LHCN-M2 (cell line): ENCODE results near the gene ZNF672. TPM values are rescaled to one million over a fixed set of nuclear protein-coding genes. Genes with fewer than 3 reads are reported as not detected.
A peak's percentile ranks its signal among the peaks of the same experiment; 100 is the strongest.
"Not testable (repeated sequence)": the region's sequence is repeated elsewhere in the genome, so short reads cannot be mapped to it uniquely, and the experiment has no call there.

ENCODE experiments used
- DNase-seq: peaks from one replicate; pipeline ENCODE4 v3.0.0-alpha.2; 2012; ENCODE audit warnings: low read depth
- total RNA-seq: library from RNA; depleted of rRNA; stranded (reverse); fragments of >200 nt; gene quantifications from 2 replicates; pipeline ENCODE4 v1.2.3, GENCODE V29; 2014

Gene ZNF672
- total RNA-seq, 1 experiment from 2014 or later: 28.4 TPM

GRCh38 chr1:248812736-248813425 is 25.1 kb upstream of the ZNF672 start:
- no peak for DNase-seq

- no peak for DNase-seq
These were observed 24.5 kb upstream of the ZNF672 start for GRCh38 chr1:248813546-248813945.

GRCh38 chr1:248814351-248814750 is 23.7 kb upstream of the ZNF672 start:
- DNase-seq: no peak

- no peak for DNase-seq
These were observed 22.5 kb upstream of the ZNF672 start for GRCh38 chr1:248815407-248816034.

- no peak for DNase-seq
These were observed 21.8 kb upstream of the ZNF672 start for GRCh38 chr1:248816042-248816851.

- no peak for DNase-seq
These were observed 21.0 kb upstream of the ZNF672 start for GRCh38 chr1:248817065-248817464.

GRCh38 chr1:248818505-248819374 is 19.3 kb upstream of the ZNF672 start:
- DNase-seq: no peak

GRCh38 chr1:248820041-248820585 is 17.9 kb upstream of the ZNF672 start:
- DNase-seq: no peak

- DNase-seq: peak; percentile 82
These were observed 16.9 kb upstream of the ZNF672 start for GRCh38 chr1:248821101-248821500.

GRCh38 chr1:248821641-248822040 is 16.4 kb upstream of the ZNF672 start:
- no peak for DNase-seq

GRCh38 chr1:248822148-248823032 is 15.6 kb upstream of the ZNF672 start:
- no peak for DNase-seq

GRCh38 chr1:248823517-248824001 is 14.5 kb upstream of the ZNF672 start:
- DNase-seq: peak; percentile 64

- DNase-seq: no peak
These were observed 13.7 kb upstream of the ZNF672 start for GRCh38 chr1:248824301-248824700.

GRCh38 chr1:248824701-248825100 is 13.3 kb upstream of the ZNF672 start:
- DNase-seq: no peak

GRCh38 chr1:248825136-248825535 is 12.9 kb upstream of the ZNF672 start:
- DNase-seq: peak; percentile 30

GRCh38 chr1:248825573-248825908 is 12.5 kb upstream of the ZNF672 start:
- DNase-seq: no peak

GRCh38 chr1:248825909-248826760 is 11.9 kb upstream of the ZNF672 start, which contains the start of gene SH3BP5L:
SH3BP5L (minus strand) TSS chr1:248825915; CDS start chr1:248824935, 980 bp downstream.
- DNase-seq: peak; percentile 93

GRCh38 chr1:248828845-248829244 is 9.2 kb upstream of the ZNF672 start:
- peak; percentile 78 for DNase-seq

- not testable (repeated sequence) for DNase-seq
These were observed 7.4 kb upstream of the ZNF672 start for GRCh38 chr1:248830718-248831017.
